NCI-H774 (cell line): ENCODE measurements around the gene TBC1D9B.

ENCODE experiments used
- DNase-seq: peaks from one replicate; lab custom pipeline; 2025; lab: John Stamatoyannopoulos, UW

TBC1D9B gene

GRCh38 chr5:179869641-179870402, 37.9 kb downstream of the TBC1D9B start:
- DNase-seq = no peak

- no peak for DNase-seq
Measured at GRCh38 chr5:179869101-179869500, 38.6 kb downstream of the TBC1D9B start.

GRCh38 chr5:179868541-179868940, 39.2 kb downstream of the TBC1D9B start:
- no peak for DNase-seq

- DNase-seq = no peak
Measured at GRCh38 chr5:179867476-179867875, 40.2 kb downstream of the TBC1D9B start.

GRCh38 chr5:179867079-179867465, 40.6 kb downstream of the TBC1D9B start:
- DNase-seq = no peak

GRCh38 chr5:179866241-179867078, 41.2 kb downstream of the TBC1D9B start:
- no peak for DNase-seq

GRCh38 chr5:179865491-179866240, 42.0 kb downstream of the TBC1D9B start:
- DNase-seq = no peak

GRCh38 chr5:179864686-179865085, 43.0 kb downstream of the TBC1D9B start:
- DNase-seq = no peak

GRCh38 chr5:179863449-179864085, 44.1 kb downstream of the TBC1D9B start:
- no peak for DNase-seq

GRCh38 chr5:179862891-179863290, 44.8 kb downstream of the TBC1D9B start:
- no peak for DNase-seq

- no peak for DNase-seq
Measured at GRCh38 chr5:179862296-179862695, 45.4 kb downstream of the TBC1D9B start.

GRCh38 chr5:179860301-179860700, 47.4 kb downstream of the TBC1D9B start:
- DNase-seq = no peak

GRCh38 chr5:179858586-179859427, 48.9 kb downstream of the TBC1D9B start, which contains the start of gene MRNIP:
Gene MRNIP, minus strand, starts transcription at chr5:179858817. Its CDS starts 21 bp downstream, at chr5:179858796.
- peak; percentile 93 for DNase-seq

GRCh38 chr5:179858241-179858585, 49.5 kb downstream of the TBC1D9B start:
- peak; percentile 27 for DNase-seq

GRCh38 chr5:179854356-179854755, 53.3 kb downstream of the TBC1D9B start:
- no peak for DNase-seq

- no peak for DNase-seq
Measured at GRCh38 chr5:179852993-179853547, 54.6 kb downstream of the TBC1D9B start.

GRCh38 chr5:179841621-179842020, 66.1 kb downstream of the TBC1D9B start:
- DNase-seq = no peak

GRCh38 chr5:179840766-179841165, 66.9 kb downstream of the TBC1D9B start:
- no peak for DNase-seq

GRCh38 chr5:179840321-179840720, 67.4 kb downstream of the TBC1D9B start:
- no peak for DNase-seq

GRCh38 chr5:179839328-179840256, 68.1 kb downstream of the TBC1D9B start:
- DNase-seq = no peak
